GM19455 (cell line): Measurements from ENCODE around the gene HSP90B1.

Experiments
- ATAC-seq: cut with Tn5 transposase; IDR thresholded peaks from one replicate; pipeline ENCODE4 v1.9.1; 2021; ENCODE audit not compliant: unreplicated experiment

The HSP90B1 gene

DNA sequence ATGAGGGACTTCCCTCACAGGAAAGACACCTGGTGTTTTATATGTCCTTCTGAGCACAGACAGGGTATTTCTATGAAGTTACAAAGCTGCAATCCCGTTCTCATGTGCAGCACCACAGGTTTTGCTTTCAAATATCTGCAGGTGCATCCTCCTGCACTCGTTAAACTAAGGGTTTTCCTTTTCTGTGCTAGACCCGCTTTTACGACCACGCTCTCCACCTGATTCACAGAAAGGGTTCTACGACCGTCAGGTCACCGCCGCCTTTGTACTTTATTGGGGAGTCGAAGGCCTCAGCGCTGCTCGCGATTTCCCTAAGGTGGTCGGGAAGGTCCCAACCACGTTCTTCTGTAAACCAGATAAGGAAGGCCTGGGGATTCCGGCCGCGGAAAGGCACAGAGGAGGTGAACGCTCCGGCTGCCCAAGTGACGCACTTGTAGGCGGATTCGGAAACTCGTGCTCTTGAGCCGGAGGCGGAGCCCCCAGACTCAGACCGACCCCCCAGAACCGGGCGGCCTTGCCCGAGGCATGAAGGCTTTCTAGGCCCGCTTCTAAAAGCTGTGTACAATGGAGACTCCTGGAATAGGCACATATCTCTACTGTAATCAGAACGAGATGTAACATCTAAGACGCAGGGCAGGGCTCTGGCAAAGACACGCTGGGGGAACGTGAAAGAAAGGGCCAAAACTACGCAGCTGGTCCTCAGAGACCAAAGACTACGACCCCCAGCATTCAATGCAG, 995 bp upstream of the HSP90B1 start:
- peak; percentile 25 for ATAC-seq

DNA sequence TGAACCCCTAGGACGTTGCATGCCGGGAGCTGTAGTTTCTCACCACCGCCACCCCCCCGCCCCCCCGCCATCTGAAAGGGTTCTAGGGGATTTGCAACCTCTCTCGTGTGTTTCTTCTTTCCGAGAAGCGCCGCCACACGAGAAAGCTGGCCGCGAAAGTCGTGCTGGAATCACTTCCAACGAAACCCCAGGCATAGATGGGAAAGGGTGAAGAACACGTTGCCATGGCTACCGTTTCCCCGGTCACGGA, 501 bp upstream of the HSP90B1 start:
- no peak for ATAC-seq

DNA sequence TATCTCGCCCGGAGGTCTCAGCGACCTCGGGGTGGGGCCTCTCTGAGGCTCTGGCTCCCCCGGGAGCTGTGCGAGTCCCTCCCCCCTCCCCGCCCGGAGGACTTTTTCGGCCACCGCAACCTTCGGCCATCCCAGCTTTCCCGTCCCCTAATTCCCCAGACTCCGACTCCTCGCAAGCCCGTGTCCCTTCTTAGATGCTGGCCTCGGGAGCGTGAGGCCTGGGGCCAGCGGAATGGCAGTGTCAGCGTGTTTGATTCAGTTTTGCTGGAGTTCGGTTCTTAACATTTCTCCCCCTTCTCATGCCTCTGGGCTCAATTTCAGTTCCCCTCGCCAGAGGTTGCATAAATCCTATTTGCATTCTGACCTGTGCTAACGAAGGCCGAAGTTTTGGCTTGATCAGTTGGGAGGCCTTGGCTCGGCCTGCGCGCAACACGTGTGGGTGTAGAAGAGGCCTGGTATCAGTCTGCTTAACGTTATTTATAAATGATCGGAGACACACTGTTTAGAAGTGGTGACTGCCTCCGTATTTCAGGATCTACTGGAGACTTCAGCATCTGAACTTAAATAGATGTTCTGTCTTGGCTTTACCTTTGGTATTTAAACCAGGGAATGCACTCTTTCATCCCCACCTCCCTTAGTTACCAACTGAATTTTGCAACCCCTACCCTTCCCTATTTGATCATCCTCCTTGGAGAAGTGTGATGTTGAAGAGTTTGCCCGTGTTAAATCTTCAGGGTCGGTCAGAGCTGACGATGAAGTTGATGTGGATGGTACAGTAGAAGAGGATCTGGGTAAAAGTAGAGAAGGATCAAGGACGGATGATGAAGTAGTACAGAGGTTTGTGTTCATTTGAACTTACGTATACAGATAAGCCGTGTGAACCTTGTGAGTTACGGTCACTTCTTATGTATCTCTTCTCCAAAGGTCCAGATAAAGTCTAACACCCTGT, 851 bp downstream of the HSP90B1 start:
- ATAC-seq = no peak

DNA sequence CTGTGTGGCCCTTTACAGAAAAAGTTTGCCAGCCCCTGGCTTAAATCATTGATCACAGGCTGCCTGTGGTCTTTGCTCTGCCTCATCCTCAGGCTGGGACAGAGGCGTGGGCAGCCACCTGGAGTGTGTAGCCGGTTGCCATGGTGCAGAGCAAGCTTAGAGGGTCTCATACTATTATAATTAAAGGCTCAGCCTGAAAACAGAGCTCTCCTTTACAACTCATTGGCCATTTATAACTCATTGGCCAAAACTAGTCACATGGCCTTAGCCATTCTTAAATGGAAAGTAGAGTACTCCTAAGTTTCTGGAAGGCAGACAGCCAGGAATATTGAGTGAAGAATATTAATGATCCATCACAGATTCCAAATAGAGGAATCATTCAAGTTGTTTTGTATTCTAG, 3.0 kb downstream of the HSP90B1 start:
- ATAC-seq = no peak

DNA sequence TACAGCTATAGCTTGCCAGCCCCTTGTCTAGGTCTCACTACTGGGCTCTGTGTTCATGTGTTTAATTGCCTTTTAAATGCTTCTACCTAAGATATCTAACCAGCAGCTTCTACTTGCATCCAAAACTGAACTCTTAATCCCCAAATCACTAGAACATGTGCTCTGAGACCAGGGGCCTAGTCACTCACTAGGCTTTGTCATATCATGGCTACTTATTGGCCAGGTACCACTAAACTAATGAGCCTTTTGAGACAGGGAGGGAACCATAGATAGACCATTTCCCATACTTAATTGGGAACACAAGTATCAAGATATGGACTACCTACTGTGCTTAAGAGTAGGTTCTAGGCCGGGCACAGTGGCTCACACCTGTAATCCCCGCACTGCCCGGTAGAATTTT, 6.5 kb downstream of the HSP90B1 start:
- ATAC-seq = no peak

DNA sequence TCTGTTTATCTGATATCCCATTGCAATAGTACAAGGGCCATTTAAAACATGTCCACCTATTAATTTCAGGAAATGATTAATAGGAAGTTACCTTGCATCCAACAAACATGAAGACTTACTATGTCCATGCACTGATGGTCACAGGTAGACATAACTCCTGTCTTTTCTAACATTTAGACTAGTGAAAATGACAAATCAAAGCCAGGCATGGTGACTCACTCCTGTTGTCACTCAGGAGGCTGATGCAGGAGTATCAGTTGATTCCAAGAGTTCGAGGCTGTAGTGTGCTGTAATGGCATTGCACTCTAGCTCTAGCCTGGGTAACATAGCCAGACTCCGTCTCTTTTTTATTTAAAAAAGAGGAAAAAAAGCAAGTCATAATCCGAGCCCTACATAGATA, 14.8 kb downstream of the HSP90B1 start:
- no peak for ATAC-seq

DNA sequence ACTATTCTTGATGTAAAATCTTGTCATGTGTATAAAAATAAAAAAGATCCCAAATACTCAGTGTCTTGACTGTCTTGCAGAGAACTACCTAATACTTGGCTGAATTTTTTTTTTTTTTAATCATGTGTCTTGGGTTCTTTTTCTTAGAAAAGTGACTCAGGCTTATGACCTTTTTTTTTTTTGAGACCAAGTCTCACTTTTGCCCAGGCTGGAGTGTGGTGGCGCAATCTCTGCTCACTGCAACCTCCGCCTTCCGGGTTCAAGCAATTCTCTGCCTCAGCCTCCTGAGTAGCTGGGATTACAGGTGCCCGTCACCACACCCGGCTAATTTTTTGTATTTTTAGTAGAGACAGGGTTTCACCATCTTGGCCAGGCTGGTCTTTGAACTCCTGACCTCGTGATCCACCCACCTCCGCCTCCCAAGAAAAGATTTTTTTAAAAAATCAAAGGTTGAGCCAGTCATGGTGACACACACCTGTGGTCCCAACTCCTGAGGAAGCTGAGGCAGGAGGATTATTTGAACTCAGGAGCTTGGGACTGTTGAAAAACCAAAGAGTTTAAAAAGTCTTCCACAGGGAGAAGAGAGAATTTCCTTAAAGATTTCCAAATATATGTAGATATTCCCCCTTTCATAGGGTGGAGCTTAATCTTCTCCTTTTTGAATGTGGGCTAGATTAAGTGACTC, 17.8 kb downstream of the HSP90B1 start:
- ATAC-seq = no peak

DNA sequence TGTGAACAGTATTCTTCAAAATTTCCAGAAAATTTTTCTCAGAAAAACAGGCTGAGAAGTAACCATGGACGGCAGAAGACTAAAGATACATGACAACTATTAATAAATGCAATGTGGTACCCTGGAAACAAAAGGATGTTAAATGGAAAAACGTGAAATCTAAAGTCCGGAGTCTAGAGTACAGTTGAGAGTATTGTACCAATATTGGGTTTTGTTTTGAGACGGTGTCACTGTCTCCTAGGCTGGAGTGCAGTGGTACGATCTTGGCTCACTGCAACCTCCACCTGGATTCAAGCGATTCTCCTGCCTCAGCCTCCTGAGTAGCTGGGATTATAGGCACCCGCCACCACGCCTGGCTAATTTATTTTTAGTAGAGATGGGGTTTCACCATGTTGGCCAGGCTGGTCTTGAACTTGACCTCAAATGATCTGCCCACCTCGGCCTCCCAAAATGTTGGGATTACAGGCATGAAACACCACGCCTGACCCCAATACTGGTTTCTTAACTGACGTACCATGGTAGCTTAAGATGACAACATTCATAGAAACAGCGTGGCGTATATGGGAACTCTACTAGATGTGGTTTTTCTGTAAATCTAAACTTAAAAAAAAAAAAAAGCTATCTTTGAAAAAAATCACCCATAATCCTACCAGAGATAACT, 18.7 kb downstream of the HSP90B1 start:
- no peak for ATAC-seq

DNA sequence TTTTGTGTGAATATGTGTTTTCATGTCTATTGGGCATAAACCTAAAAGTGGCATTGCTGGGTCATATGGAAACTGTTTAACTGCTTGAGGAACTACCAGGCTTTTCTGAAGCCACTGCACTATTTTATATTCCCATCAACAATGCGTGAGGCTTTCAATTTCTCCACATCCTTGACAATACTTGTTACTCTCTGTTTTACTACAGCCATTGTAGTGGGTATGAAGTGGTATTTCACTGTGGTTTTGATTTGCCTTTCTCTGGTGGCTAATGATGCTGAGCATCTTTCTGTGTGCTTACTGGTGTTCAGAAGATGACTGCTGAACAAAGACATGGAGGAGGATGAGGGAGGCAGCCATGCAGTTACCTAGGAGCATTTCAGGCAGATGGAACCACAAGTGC, 22.3 kb downstream of the HSP90B1 start:
- ATAC-seq = no peak

DNA sequence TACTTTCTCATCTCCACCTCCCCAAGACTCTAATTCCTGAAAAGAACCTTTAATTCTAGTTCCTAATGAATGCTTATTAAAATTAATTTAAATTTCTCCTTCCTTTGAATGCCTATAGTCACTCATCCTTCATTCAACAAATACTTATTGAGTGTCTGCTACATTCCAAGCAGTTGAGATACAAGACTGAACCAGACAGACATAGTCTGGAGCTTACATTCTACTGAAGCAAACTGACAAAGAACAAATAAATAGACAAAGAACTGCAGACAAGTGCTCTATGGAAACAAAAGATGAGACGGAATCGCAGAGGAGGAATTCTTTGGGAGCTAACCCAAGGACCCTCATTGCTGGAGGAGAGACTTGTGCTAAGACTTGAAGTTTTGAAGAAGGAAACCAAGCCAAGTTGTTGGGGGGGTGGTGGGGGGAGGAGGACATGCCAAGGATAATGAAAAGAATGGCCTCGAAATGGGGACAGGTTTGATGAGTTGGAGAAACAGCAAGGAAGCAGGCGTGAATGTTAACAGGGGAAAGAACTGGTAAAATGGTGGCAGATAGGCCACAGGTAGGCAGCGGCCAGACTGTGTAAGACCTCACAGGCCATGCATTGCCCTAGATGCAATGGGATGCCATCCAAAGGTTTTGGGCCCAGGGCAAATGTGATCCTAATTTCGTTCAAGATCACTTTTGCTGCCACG, 25.8 kb downstream of the HSP90B1 start:
- ATAC-seq = no peak

DNA sequence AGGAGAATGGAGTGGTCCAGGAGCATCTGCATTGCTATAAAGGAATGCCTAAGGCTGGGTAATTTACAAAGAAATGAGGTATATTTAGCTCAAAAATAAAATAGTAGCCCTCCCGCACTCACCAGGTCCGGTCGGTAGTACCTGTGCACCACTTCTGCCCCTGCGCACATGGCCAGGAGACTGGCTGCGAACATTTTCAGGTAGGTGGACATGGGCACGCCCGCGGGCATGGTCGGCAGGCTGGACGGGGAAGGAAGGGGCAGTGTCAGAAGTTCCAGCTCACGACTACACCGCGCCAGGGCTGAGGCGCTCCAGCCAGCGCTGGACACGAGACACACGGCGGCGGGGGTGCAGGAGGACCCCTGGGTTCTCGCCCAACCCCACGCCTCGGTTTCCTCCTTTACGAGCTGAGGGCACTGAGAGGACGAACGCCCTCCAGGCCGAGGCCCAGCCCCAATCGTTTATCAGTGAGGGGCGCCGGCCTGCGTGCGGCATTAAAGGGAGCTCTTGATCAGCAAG, 26.4 kb downstream of the HSP90B1 start:
- peak; percentile 31 for ATAC-seq

DNA sequence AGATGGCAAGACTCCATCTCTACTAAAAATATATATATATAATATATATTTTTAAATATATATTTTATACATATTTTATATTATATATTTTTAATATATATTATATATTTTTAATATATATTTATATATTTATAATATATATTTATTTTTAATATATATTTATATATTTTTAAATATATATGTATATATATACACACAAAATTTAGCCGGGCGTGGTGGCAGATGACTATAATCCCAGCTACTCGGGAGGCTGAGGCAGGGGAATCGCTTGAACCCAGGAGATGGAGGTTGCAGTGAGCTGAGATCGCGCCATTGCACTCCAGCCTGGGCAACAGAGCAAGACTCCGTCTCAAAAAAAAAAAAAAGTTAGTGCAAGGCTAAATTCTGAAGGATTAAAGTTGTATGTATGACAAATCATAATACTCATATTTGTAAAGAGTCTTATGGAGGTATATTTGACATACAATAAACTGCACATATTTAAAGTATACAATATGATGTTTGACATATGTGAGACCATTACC, 27.7 kb downstream of the HSP90B1 start:
- ATAC-seq = no peak

DNA sequence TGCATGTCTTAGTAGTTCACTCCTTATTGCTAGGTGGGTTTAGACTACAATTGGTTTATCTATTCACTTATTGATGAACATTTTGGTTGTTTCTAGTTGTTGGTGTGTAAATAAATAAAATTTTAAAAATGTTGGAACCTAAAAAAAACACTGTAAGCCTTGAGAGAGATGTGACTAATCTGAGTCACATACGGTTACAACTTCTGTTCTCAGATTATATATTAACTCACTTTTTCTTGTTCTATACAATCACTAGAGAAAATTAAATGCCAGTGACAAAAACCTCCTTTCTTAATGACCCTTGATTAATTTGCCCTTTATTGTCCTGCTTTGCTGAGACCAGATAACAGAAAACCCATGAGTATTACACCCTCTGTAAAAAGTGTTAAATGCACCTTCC, 28.4 kb downstream of the HSP90B1 start:
- no peak for ATAC-seq

DNA sequence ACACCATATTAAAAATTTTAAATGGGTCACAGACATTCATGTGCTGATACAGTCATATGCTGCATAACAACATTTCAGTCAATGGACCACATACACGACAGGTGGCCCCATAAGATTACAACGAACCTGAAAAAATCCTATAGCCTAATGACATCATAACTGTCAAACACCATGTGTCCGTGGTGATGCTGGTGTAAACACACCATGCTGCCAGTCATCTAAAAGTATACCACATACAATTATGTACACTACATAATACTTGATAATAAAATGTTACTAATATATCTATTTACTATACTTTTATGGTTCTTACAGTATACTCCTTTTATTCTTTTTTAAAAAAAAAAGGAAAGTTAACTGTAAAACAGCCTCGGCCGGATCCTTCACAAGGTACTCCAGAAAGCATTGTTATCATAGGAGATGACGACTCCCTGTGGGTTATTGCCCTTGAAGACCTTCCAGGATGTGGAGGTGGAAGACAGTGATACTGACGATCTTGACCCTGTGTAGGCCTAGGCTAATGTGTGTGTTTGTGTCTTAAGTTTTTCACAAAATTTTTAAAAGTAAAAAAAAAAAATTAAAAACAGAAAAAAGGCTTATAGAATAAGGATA, 30.5 kb downstream of the HSP90B1 start:
- no peak for ATAC-seq

DNA sequence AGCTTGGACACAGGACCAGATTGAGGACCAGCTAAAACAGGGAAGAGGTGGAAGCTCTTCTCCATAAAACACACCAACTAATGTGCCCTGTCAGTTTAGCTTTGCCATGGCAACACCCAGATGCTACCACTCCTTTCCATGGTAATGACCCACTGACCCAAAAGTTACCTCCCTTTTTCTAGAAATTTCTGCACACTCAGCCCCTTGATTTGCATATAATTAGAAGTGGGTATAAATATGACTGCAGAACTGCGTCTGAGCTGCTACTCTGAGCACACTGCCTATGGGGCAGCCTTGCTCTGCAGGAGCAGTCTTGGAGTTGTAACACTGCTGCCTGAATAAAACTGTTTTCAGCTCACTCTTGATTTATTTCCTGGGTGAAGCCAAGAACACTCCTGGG, 32.3 kb downstream of the HSP90B1 start:
- no peak for ATAC-seq

DNA sequence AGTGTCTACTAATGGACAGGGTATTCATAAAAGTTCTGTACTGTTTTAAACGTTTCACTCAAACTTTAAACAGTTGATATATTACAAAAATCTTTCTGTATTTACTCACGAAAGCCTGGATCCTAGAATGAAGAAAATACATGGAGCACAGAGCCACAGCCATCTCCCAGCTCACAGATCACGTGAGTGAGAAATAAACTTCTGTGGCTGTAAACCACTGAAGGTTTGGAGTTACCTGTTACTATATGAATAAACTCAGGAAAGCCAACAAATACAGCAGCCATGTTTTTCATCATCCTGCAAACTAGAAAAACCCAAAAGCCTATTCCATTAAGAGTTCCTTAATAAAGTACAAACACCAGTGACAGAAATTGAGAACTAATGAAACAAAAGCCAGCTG, 34.6 kb downstream of the HSP90B1 start:
- ATAC-seq = no peak

DNA sequence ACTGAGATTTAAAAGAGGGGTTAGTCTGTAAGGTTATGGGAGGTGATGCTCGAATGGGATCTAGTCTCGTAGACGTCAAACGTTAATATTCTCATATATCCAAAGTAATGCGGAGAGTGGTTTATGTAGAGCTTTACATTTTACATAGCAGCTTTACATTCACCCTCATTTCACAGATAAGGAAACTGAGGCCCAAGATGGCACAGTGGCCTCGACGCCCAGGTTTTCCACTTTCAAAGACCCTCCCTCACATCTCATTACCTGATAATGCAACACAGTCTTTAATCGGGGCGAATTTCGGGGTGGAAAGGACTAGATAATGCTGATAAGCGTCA, 35.0 kb downstream of the HSP90B1 start:
- no peak for ATAC-seq

DNA sequence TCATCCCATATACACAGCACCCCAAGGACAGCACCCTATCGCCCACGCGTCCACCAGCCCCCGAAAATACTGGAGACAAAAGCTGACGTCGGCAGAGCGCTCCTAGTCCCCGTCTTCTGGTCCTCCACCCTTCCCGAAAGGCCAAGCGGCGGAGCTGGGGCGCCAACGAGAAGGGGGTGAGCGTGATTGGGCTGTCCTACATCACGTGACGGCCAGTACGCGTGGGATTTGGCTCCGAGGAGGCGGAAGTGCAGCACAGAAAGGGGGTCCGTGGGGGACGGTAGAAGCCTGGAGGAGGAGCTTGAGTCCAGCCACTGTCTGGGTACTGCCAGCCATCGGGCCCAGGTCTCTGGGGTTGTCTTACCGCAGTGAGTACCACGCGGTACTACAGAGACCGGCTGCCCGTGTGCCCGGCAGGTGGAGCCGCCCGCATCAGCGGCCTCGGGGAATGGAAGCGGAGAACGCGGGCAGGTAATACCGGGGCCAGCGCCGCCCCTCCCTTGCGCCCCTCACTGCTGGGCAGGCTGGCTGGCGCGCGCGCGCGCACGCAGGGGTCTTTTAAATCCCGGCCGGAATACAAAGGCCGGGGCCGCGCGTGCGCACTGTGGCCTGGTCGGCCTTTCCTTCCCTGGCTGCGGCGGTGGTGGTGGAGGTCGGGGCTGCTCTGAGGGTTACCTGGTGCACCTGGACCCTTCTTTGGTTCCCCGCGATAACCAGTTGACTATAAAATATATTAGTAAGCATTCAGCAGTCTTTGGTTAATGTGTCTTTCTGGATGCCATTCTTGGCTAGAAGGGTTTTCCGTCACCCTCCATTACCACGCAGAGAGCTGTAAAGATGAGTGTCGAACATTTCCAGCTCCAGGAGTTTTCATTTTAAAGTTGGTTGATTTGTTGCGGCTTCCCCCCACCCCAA, 35.6 kb downstream of the HSP90B1 start, which contains the start of gene TDG:
TDG (plus strand) TSS at position 283 of the 915 bp plus-strand sequence; CDS start at position 449, 166 bp downstream.
- ATAC-seq = peak; percentile 89

DNA sequence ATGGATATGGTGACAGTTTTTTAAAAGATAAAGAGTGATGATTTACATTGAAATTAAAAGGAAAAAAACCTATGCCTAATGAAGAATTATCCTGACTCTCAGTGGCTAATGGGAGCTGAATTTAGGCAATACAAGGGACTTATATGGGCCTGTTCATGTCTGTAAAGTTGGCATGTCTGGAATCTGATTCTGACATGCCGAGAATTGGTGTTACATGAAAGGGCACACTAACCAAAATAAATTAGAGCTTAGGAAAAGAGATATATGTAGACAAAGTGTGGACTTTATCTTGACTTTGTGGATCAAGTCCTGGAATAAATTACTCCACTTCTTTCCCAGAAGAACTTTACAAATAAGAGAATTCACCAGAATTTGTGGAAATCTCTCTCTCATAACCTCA, 36.5 kb downstream of the HSP90B1 start:
- no peak for ATAC-seq
